Measurements from ENCODE around the gene CDC42BPB. TPM values are rescaled to one million over a fixed set of nuclear protein-coding genes. Genes with fewer than 3 reads are reported as not detected.

CDC42BPB gene
- total RNA-seq, 2 donors from 2014 or later, result 68.0 to 83.4 TPM

GRCh38 chr14:103095210-103095778 is 37.9 kb upstream of the CDC42BPB start:
- no peaks in the 10 kb centered on the region for H3K27me3 ChIP-seq
- H3K27ac ChIP-seq, result no peak overlapping the region
- no peak for TF ChIP-seq CTCF (IDR thresholded peaks at IDR 0.05)
- no peak overlapping the region for H3K4me3 ChIP-seq
- peaks cover 0 to 30% of the 10 kb centered on the region in 2 donors for H3K4me1 ChIP-seq
- no peak for DNase-seq (ENCODE audit: low spot score)
- no peaks in the 10 kb centered on the region for H3K36me3 ChIP-seq
- no peaks in the 10 kb centered on the region for H3K9me3 ChIP-seq

- no peaks in the 10 kb centered on the region for H3K27me3 ChIP-seq
- H3K9me3 ChIP-seq, result no peaks in the 10 kb centered on the region
- no peak for DNase-seq (ENCODE audit: low spot score)
- no peaks in the 10 kb centered on the region for H3K36me3 ChIP-seq
- no peak for TF ChIP-seq CTCF (IDR thresholded peaks at IDR 0.05)
- peak within 1 kb of the TSS in 1 of 2 donors; percentile 16 for H3K4me3 ChIP-seq
- peak within 1 kb of the TSS; percentile 55 to 58 for H3K27ac ChIP-seq
- H3K4me1 ChIP-seq, result peaks cover 0 to 30% of the 10 kb centered on the region in 2 donors
These were observed 37.3 kb upstream of the CDC42BPB start, which contains the start of gene EXOC3L4 for GRCh38 chr14:103094406-103095209. TSS of gene EXOC3L4 (plus strand) at chr14:103094725. CDS start at chr14:103100220, 5,495 bp downstream.

- H3K36me3 ChIP-seq, result no peaks in the 10 kb centered on the region
- no peaks in the 10 kb centered on the region for H3K27me3 ChIP-seq
- TF ChIP-seq CTCF (IDR thresholded peaks at IDR 0.05), result no peak
- H3K4me3 ChIP-seq, result peak overlapping the region in 1 of 2 donors; percentile 16
- no peak for DNase-seq (ENCODE audit: low spot score)
- H3K27ac ChIP-seq, result peak overlapping the region; percentile 55 to 58
- peaks cover 0 to 24% of the 10 kb centered on the region in 2 donors for H3K4me1 ChIP-seq
- no peaks in the 10 kb centered on the region for H3K9me3 ChIP-seq
These were observed 36.6 kb upstream of the CDC42BPB start for GRCh38 chr14:103093856-103094405.

GRCh38 chr14:103091883-103092222 is 34.5 kb upstream of the CDC42BPB start:
- Histone ChIP-seq H3K27me3 (no peaks in the 10 kb centered on the region), H3K27ac (peak overlapping the region in 1 of 2 donors; percentile 49), H3K9me3 (no peaks in the 10 kb centered on the region), H3K36me3 (no peaks in the 10 kb centered on the region), H3K4me3 (peak overlapping the region; percentile 36 to 58), H3K4me1 (peaks cover 0 to 24% of the 10 kb centered on the region in 2 donors)
- DNase-seq (ENCODE audit: low spot score), result no peak
- TF ChIP-seq CTCF (IDR thresholded peaks at IDR 0.05), result no peak

GRCh38 chr14:103091041-103091882 is 33.9 kb upstream of the CDC42BPB start:
- H3K27me3 ChIP-seq, result no peaks in the 10 kb centered on the region
- H3K9me3 ChIP-seq, result no peaks in the 10 kb centered on the region
- H3K4me1 ChIP-seq, result peaks cover 0 to 24% of the 10 kb centered on the region in 2 donors
- peak; percentile 48 to 76 for TF ChIP-seq CTCF (IDR thresholded peaks at IDR 0.05)
- peak overlapping the region; percentile 36 to 58 for H3K4me3 ChIP-seq
- no peaks in the 10 kb centered on the region for H3K36me3 ChIP-seq
- DNase-seq (ENCODE audit: low spot score), result no peak
- peak overlapping the region in 1 of 2 donors; percentile 49 for H3K27ac ChIP-seq
